HG03025 (cell line): ENCODE data around the gene WSCD1.

Source experiments
- ATAC-seq: cut with Tn5 transposase; IDR thresholded peaks from one replicate; pipeline ENCODE4 v1.9.1; 2021; ENCODE audit warnings: mild to moderate bottlenecking, moderate library complexity; ENCODE audit not compliant: unreplicated experiment, low FRiP score

The WSCD1 gene

GRCh38 chr17:6069539-6070429, at the start of gene WSCD1:
Gene WSCD1 (plus strand): TSS chr17:6070379. CDS start chr17:6080659, 10,280 bp downstream.
- ATAC-seq = no peak

DNA sequence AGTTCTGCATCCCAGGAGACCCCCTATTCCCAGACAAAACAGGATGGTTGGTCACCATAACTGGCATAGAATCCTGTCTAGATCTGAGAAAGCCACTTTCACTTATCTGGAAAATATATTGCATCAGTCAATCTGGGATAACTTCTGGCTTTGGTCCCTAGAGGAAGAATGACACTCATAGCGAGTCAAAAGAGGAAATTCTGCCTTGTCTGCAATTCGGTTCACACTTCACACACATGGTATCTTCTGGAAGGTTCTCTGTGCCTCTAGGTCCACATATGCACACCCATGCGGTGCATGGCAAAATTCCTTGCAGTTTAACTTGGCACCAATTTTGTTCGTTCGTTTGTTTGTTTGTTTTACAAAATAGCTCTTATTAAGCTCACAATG, 49.2 kb upstream of the WSCD1 start:
- no peak for ATAC-seq

DNA sequence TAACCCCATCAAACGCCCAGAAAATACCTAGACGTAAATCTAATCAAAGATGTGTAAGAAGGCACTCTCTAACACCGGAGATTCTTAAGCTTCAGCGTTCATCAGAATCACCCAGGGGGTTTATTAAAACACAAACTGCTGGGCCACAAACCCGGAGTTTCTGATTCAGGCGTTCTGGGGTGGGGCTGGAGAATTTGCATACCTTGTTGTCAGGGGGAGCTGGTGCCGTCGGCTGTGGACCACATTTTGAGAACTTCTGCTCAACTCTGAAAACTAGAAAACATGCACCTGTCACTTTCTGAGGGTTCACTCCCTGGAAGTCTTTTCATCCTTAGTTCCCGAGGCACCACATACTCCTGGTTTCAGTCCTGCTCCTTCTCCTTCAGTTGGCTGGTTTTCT, 48.6 kb upstream of the WSCD1 start:
- no peak for ATAC-seq

- ATAC-seq = no peak
These were observed 46.9 kb upstream of the WSCD1 start for GRCh38 chr17:6023036-6023831.

DNA sequence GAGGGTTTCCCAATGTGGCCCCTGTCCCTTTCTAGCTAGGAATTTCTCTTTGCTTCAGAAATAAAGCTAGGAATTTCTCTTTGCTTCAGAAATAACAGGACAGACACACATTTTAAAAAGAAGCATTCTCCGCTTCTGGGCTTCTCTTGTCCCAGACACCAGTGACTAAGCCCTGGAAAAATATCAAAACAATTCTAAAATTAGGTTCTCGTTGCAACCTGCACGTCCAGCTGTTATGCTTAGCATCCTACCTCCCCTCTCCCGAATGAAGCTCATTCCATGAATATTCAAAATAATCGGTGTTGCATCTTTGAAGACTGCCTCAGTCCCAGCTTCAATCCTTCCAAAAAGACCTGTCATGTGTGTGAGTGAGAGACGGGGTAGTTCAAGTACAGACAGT, 45.6 kb upstream of the WSCD1 start:
- no peak for ATAC-seq

- no peak for ATAC-seq
These were observed 42.7 kb upstream of the WSCD1 start for GRCh38 chr17:6027342-6028024.

DNA sequence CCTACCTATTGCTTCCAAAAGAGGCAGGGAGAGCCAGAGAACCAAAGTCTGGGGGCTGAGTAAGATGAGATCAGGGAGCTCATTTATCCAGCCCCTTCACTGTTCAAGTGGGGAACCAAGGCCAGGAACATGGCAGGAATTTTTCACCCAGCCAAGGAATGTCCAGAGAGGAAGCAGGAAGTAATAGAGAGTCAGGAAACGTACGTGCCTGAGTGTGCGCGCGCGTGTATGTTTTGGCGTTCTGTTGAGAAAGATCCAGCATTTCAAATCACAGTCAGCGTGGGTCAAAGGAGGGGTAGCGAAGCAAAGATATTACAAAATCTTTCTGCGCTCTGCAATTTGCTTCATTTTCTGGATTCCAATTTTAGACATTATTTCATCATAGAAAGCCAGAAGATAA, 41.9 kb upstream of the WSCD1 start:
- ATAC-seq = no peak

DNA sequence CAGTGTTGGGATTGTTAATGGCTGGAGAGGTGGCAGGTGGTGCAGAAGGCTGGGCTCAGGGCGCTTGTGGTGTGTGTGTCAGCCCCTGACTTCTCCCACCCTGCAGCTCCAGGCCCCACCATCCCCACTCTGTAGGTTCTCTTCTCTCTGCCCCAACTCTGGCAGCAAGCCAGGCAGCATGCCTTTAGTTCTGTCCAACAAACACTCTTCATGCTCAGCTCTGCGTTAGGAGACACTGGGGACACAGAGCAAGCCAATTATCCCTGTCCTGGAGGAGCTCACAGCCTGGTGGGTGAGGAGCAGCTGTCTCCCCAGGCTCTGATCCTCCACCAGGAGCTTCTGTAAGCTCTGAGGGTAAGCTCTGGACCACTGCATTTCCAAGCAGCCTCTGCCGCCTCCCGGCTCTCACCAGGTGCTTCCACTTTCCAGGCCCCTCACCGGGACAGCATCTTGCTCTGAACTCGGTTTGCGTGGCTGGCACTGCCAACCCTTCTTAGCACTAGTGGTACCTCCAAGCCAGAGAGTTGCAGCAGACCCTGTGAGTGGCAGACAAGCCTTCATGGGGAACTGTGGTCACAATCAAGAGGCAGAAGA, 34.3 kb upstream of the WSCD1 start:
- no peak for ATAC-seq

- no peak for ATAC-seq
These were observed 29.7 kb upstream of the WSCD1 start for GRCh38 chr17:6040504-6040903.

- no peak for ATAC-seq
These were observed 28.9 kb upstream of the WSCD1 start for GRCh38 chr17:6041246-6041645.

DNA sequence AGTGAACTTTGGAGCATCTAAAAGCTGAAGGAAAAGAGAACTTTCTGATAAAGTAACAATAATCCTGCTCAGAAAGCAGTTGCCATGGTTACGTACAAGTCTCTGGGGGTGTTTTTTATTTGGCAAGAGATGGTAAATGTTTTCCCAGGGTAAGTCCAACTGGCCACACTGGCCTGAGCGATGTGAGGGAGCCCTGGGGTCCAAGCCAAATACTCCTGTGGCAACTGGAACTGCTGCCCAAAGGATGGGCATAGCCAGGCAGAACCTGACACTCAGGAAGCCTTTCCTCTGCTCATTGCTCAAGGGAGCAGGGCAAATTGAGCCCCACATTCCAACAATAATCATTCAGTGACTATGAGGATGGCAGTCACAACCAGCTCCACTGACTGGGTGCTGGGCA, 26.8 kb upstream of the WSCD1 start:
- ATAC-seq = no peak

- ATAC-seq = no peak
These were observed 25.9 kb upstream of the WSCD1 start for GRCh38 chr17:6044261-6044660.

DNA sequence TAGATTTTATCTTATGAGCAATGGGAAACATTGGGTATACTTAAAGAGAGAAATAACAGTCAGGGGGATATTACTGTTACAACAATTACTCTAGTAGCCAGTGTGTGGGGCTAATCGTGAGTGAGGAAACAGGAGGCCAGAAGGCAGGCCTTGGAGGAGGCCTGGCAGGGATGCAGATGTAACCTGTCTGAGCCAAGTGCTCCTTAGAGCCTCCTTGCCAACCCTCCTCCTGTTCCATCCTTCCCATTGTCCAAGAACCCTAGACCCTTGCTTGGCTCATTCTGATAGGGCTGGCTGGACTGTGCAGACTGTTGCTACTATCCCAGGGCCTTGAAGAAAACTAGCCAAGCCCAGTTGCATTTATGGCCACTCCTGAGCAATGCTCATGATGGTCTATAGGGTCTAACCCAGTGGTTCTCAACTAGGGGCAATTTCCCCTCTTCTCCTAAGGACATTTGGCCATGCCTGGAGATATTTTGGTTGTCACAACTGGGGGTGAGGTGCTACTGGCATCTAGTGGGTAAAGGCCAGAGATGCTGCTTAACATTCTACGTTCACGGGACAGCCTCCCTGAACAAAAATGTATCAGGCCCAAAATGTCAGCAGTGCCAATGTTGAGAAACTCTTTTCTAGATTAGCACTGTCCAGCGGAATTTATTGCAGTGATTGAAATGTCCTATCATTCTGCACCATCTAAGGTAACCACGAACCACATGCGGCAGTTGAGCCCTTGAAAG, 24.4 kb upstream of the WSCD1 start:
- no peak for ATAC-seq

GRCh38 chr17:6046431-6046830, 23.7 kb upstream of the WSCD1 start:
- ATAC-seq = no peak

GRCh38 chr17:6046931-6047330, 23.2 kb upstream of the WSCD1 start:
- no peak for ATAC-seq

- ATAC-seq = no peak
These were observed 22.2 kb upstream of the WSCD1 start for GRCh38 chr17:6047966-6048365.

DNA sequence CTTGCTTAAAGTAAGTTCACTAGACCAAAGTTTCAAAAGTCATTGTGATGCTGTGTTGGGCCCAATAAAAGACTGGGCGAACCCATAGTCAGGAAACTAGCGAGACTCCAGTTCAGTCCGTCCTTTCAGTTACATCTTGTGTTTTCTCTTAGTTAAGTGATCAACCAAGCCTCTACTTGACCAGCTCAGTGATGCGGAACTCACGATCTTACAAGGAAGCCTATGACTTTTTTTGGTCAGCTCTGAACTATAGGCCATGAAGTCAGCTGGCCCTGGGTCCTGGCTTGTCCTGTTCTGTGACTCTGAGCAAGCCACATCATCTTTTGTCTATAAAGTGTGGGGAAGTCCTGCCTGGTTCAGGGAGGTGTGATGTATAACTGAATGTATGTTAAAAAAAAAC, 21.7 kb upstream of the WSCD1 start:
- no peak for ATAC-seq

DNA sequence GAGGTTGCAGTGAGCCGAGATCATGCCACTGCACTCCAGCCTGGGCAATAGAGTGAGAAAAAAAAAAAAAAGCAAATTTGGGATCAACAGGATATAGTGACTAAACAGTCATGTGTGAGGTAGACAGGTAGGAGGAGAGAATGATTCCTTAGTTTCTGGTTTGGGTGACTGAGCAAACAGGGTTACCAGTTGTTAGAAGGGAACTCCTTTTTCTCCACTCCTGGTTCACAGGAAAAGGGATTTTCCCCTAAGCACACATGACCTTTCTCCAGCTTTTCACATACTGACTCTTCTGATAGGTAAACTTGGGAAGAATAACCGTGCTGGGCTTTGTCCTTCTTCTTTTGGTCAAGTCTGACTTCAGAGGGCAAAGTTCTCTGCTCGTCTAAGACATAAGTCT, 17.3 kb upstream of the WSCD1 start:
- no peak for ATAC-seq

- no peak for ATAC-seq
These were observed 15.8 kb upstream of the WSCD1 start for GRCh38 chr17:6054372-6054771.

DNA sequence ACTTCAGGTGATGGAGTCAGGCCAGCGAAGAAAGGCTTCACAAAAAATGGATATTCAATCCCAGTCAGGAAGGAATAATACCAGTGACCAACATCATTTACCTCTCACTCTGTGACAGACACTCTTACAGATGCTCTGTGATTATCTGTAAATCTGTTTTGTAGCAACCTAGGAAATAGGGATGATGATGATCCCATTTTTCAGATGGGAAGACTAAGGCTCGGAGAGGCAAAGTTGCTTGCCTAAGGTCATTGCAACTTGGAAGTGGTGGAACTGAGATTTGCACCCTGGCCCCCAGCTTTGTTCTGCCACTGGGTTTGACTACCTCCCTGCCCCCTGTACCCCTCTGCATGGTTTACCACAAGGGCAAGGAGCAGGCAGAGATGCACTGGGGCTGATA, 14.1 kb upstream of the WSCD1 start:
- ATAC-seq = no peak
